Measurements from ENCODE around the gene KASH5.

DNA sequence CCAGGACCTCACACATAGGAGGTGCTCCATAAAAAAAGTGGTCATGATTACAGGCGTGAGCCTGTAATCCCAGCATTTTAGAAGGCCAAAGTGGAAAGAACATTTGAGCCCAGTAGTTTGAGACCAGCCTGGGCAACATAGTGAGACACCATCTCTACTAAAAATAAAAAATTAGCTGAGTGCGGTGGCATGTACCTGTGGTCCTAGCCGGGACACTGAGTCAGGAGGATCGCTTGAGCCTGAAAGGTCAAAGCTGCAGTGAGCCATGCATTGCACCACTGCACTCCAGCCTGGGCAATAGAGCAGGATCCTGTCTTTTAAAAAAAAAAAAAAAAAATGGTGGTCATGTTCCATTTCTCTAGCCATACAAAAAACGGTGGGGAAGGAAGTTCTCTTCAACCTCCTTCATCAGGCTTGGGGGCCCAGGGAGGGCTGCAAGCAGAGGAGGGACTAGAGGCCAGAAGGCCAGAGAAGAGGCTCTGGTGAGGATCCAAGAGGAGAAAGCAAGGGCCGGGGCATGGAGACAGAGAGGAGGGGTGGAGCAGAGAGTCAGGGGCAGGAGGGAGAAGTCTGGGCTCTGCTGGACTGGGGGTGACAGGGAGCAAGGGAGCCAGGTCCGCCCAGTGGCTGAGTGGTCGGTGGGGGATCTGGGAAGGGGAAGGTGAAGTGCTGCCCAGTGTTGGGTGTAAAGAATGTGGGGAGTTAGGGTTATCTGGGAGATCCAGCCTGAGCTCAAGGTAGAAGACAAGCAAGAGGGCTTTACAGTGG lies 8.9 kb downstream of the KASH5 start:
- TF ChIP-seq POLR2A (IDR thresholded peaks at IDR 0.05), result no peak
- TF ChIP-seq, protein P1, sequence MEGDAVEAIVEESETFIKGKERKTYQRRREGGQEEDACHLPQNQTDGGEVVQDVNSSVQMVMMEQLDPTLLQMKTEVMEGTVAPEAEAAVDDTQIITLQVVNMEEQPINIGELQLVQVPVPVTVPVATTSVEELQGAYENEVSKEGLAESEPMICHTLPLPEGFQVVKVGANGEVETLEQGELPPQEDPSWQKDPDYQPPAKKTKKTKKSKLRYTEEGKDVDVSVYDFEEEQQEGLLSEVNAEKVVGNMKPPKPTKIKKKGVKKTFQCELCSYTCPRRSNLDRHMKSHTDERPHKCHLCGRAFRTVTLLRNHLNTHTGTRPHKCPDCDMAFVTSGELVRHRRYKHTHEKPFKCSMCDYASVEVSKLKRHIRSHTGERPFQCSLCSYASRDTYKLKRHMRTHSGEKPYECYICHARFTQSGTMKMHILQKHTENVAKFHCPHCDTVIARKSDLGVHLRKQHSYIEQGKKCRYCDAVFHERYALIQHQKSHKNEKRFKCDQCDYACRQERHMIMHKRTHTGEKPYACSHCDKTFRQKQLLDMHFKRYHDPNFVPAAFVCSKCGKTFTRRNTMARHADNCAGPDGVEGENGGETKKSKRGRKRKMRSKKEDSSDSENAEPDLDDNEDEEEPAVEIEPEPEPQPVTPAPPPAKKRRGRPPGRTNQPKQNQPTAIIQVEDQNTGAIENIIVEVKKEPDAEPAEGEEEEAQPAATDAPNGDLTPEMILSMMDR (IDR thresholded peaks at IDR 0.05), result no peak
